AG04450 (cell line): Measurements from ENCODE around the gene PPARA. TPM values are rescaled to one million over a fixed set of nuclear protein-coding genes. Genes with fewer than 3 reads are reported as not detected.

ENCODE experiments used
- CTCF ChIA-PET: fragments of 300-600, 350-600 bp; formaldehyde crosslinking; extraction: SDS; loops from one replicate; lab custom pipeline; 2022; ENCODE audit warnings: antibody characterized with exemption, inconsistent platforms; lab: Charles Lee
- POLR2A ChIA-PET: fragments of 350-600 bp; formaldehyde crosslinking; extraction: SDS; loops from one replicate; lab custom pipeline; 2021; ENCODE audit warnings: antibody characterized with exemption, inconsistent platforms; lab: Yijun Ruan, JAX
- DNase-seq: peaks from one replicate; pipeline ENCODE4 v3.0.0-alpha.2; 2011; ENCODE audit warnings: low read depth, low spot score
- H3K27ac ChIP-seq: one replicate; pipeline ENCODE4 v1.5.1; 2012; ENCODE audit warnings: low read depth, low read length, control low read depth
- H3K27me3 ChIP-seq: one replicate; pipeline ENCODE4 v1.6.0; 2012; ENCODE audit warnings: low read length; ENCODE audit not compliant: control insufficient read depth, insufficient read depth
- H3K4me3 ChIP-seq: 2 replicates; pipeline ENCODE4 v1.5.1; 2011; ENCODE audit warnings: mild to moderate bottlenecking, low read depth, low read length, control low read depth
- H3K9me3 ChIP-seq: 2 replicates; pipeline ENCODE4 v1.5.1; 2012; ENCODE audit warnings: low read length; ENCODE audit not compliant: control insufficient read depth, insufficient read depth
- polyA plus RNA-seq: library from polyadenylated mRNA; depleted of rRNA; stranded (reverse); fragments of >200 nt; gene quantifications from 2 replicates; pipeline ENCODE4 v1.2.3, GENCODE V29; 2011
- TF ChIP-seq, protein P1 (sequence below): IDR thresholded peaks from 2 replicates; pipeline ENCODE4 v1.5.1; 2011; ENCODE audit warnings: low read depth, low read length, control low read depth, inconsistent platforms

The PPARA gene
- polyA plus RNA-seq, 1 experiment: 10.4 TPM

DNA sequence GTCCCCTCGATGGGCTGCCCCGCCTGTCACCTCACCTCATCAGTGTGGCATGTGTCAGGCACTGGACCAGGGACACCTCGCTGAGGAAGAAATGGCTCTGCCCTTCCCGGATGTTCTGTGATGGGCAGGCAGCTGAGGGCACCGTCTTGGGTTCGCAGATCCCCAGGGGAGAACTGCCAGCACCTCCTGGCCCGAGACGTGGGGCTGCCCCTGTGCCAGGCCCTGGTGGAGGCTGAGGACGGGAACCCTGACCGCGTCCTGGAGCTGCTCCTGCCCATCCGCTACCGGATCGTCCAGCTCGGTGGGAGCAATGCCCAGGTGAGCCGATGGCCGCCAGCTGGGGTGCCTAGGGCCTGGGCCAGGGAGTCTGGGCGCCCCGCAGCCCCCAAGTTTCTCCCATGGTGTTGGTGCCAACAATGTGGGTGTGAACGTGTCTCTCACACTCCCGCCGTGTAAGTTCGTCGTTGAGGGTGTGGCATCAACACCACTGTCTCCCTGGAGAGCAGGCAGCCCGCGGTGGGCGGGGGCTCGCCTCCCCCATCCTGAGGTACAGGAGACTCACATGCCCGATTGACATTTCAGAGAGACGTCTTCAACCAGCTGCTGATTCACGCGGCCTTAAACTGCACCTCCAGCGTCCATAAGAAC lies 139.0 kb downstream of the PPARA start:
- no peak for DNase-seq
- Histone ChIP-seq H3K27ac (no peak overlapping the region), H3K4me3 (no peak overlapping the region), H3K27me3 (no peaks in the 10 kb centered on the region), H3K9me3 (peaks cover 10% of the 10 kb centered on the region)
- TF ChIP-seq, protein P1, sequence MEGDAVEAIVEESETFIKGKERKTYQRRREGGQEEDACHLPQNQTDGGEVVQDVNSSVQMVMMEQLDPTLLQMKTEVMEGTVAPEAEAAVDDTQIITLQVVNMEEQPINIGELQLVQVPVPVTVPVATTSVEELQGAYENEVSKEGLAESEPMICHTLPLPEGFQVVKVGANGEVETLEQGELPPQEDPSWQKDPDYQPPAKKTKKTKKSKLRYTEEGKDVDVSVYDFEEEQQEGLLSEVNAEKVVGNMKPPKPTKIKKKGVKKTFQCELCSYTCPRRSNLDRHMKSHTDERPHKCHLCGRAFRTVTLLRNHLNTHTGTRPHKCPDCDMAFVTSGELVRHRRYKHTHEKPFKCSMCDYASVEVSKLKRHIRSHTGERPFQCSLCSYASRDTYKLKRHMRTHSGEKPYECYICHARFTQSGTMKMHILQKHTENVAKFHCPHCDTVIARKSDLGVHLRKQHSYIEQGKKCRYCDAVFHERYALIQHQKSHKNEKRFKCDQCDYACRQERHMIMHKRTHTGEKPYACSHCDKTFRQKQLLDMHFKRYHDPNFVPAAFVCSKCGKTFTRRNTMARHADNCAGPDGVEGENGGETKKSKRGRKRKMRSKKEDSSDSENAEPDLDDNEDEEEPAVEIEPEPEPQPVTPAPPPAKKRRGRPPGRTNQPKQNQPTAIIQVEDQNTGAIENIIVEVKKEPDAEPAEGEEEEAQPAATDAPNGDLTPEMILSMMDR: no peak
- ChIA-PET POLR2A (no interaction called here), CTCF (no interaction called here)

DNA sequence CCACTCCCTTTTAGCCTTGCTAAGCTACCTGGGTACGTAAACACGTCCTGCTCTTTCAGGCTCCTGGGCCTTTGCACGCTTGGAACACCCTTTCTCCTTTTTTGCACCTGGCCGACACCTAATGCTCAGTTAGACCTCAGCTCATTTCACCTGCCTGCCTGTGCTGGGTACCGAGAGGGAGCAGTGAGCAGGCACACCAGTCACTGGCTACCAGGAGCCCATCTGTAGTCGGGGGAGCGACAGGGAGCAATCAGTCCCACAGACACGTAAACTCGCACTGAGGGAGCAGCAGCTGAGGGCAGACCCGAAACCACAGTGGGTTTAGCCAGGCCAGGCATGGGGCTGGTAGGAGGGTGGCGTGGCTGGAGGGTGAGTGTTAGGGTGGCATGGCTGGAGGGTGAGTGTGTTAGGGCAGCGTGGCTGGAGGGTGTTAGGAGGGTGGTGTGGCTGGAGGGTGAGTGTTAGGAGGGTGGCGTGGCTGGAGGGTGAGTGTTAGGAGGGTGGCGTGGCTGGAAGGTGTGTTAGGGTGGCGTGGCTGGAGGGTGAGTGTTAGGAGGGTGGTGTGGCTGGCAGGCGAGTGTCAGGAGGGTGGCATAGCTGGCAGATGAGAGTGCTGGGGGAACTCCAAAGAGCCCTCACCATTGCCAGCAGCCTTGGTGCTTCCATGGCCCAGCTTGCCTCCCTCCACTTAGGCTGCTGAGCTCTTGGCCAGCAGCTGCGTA lies 140.0 kb downstream of the PPARA start:
- DNase-seq: no peak
- H3K9me3 ChIP-seq: peaks cover 10% of the 10 kb centered on the region
- H3K4me3 ChIP-seq: no peak overlapping the region
- H3K27ac ChIP-seq: no peak overlapping the region
- ChIA-PET POLR2A (no interaction called here), CTCF (interaction anchor here (0.5 kb wide), 1 partner anchor 45 kb away, joined by 3 read pairs; the partner anchor contains the start of gene TRMU)
- TF ChIP-seq, protein P1: no peak
- H3K27me3 ChIP-seq: no peaks in the 10 kb centered on the region

DNA sequence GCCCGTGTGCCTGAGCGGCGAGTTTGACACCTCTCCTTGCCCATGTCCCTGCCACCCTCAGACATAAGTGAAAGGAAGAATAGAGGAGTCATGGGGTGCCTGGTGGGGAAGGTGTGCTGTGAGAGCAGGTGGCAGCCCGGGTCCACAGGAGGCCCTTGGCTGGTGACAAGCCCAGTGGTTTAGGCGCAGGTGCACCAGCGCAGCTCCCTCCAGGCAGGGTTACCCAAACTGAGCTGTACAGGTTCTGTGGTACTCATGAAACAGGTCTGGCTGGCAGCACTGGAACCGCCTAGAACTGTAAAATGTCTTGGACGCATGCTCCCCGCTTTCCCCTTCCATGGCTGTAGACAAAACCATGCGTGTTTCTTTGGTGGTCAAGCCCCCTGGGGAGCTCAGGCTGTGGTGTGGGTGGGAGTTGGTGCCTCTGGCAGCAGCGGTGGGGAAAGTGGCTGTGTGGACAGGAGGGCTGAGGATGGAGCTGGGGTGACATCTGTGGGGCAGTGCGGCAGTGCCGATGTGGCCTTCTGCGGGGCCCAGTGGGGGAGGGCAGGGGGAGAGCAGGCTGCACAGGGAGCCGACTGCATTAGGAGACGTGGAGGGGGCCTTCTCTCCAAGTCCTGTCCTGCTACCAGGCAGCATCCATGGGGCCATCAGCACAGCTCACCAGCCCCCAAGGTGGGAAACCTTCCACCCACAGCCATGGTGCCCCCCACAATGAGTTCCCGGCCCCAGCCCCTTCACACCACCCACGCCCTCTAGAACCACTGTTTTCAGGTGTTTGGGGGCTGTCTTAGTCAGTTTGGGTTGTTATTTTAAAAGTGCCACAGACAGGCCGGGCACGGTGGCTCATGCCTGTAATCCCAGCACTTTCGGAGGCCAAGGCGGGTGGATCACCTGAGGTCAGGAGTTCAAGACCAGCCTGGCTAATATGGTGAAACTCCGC lies 140.8 kb downstream of the PPARA start:
- ChIA-PET POLR2A (no interaction called here), CTCF (no interaction called here)
- no peaks in the 10 kb centered on the region for H3K27me3 ChIP-seq
- no peak overlapping the region for H3K27ac ChIP-seq
- peaks cover 10% of the 10 kb centered on the region for H3K9me3 ChIP-seq
- H3K4me3 ChIP-seq: no peak overlapping the region
- DNase-seq: no peak
- TF ChIP-seq, protein P1: no peak

DNA sequence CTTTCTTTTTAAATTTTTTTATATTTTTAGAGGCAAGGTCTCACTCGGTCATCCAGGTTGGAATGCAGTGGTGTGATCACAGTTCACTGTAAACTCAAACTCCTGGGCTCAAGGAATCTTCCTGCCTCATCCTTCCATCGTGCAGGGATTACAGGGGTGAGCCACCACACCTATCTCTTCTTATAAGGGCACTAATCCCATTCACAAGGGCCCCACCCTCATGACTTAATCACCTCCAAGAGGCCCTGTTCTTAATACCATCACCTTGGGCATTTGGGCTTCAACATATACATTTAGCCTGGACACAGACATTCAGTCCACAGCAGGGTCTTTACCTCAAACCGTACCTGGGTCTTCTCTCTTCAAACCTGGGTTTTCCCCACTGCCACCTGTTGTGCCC lies 141.8 kb downstream of the PPARA start:
- no peak for DNase-seq
- Histone ChIP-seq H3K4me3 (no peak overlapping the region), H3K27ac (no peak overlapping the region), H3K9me3 (peaks cover 10% of the 10 kb centered on the region), H3K27me3 (no peaks in the 10 kb centered on the region)
- POLR2A ChIA-PET: no interaction called here
- CTCF ChIA-PET: no interaction called here
- TF ChIP-seq, protein P1: no peak
